AG04450 (cell line): Measurements from ENCODE around the gene DMPK. TPM values are rescaled to one million over a fixed set of nuclear protein-coding genes. Genes with fewer than 3 reads are reported as not detected.

Experiments
- CTCF ChIA-PET: fragments of 300-600, 350-600 bp; formaldehyde crosslinking; extraction: SDS; loops from one replicate; lab custom pipeline; 2022; ENCODE audit warnings: antibody characterized with exemption, inconsistent platforms; lab: Charles Lee
- POLR2A ChIA-PET: fragments of 350-600 bp; formaldehyde crosslinking; extraction: SDS; loops from one replicate; lab custom pipeline; 2021; ENCODE audit warnings: antibody characterized with exemption, inconsistent platforms; lab: Yijun Ruan, JAX
- DNase-seq: peaks from one replicate; pipeline ENCODE4 v3.0.0-alpha.2; 2011; ENCODE audit warnings: low read depth, low spot score
- H3K27ac ChIP-seq: one replicate; pipeline ENCODE4 v1.5.1; 2012; ENCODE audit warnings: low read depth, low read length, control low read depth
- H3K27me3 ChIP-seq: one replicate; pipeline ENCODE4 v1.6.0; 2012; ENCODE audit warnings: low read length; ENCODE audit not compliant: control insufficient read depth, insufficient read depth
- H3K4me3 ChIP-seq: 2 replicates; pipeline ENCODE4 v1.5.1; 2011; ENCODE audit warnings: mild to moderate bottlenecking, low read depth, low read length, control low read depth
- H3K9me3 ChIP-seq: 2 replicates; pipeline ENCODE4 v1.5.1; 2012; ENCODE audit warnings: low read length; ENCODE audit not compliant: control insufficient read depth, insufficient read depth
- polyA plus RNA-seq: library from polyadenylated mRNA; depleted of rRNA; stranded (reverse); fragments of >200 nt; gene quantifications from 2 replicates; pipeline ENCODE4 v1.2.3, GENCODE V29; 2011
- TF ChIP-seq, protein P1 (sequence below): IDR thresholded peaks from 2 replicates; pipeline ENCODE4 v1.5.1; 2011; ENCODE audit warnings: low read depth, low read length, control low read depth, inconsistent platforms

DMPK gene
- polyA plus RNA-seq, 1 experiment: 24.5 TPM

DNA sequence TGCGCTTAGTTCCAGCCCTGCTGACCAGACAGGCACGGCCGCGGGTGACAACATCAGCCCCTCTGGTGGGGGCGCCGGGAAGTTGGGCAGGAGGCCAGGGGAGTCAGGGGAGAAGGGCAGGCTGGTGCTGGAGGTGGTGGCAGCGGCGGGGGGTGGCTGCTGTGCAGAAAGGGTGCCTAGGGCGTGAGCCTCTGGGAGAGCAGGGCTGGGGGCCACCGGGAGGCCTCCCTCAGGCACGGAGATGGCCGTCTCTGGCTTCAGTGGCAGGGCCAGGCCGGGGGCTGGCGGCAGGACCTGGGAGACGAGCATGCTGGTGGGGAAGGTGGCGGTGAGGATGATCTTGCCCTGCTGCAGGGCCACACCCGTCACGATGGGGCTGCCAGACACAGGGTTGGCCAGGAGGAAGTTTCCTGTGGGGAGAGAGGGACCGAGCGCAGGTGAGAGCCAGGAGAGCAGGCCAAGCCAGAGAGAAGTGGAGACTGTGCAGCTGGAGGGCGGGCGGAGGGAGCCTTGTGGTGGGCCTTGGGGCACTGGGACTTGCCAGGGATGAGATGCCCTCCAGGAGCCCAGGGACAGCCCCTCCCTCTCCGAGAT, 16.5 kb downstream of the DMPK start:
- Histone ChIP-seq H3K27ac (no peak overlapping the region), H3K9me3 (no peaks in the 10 kb centered on the region; the same call in 1 of the 2 replicates), H3K27me3 (no peaks in the 10 kb centered on the region), H3K4me3 (no peak overlapping the region; the same call in 1 of the 2 replicates)
- TF ChIP-seq, protein P1, sequence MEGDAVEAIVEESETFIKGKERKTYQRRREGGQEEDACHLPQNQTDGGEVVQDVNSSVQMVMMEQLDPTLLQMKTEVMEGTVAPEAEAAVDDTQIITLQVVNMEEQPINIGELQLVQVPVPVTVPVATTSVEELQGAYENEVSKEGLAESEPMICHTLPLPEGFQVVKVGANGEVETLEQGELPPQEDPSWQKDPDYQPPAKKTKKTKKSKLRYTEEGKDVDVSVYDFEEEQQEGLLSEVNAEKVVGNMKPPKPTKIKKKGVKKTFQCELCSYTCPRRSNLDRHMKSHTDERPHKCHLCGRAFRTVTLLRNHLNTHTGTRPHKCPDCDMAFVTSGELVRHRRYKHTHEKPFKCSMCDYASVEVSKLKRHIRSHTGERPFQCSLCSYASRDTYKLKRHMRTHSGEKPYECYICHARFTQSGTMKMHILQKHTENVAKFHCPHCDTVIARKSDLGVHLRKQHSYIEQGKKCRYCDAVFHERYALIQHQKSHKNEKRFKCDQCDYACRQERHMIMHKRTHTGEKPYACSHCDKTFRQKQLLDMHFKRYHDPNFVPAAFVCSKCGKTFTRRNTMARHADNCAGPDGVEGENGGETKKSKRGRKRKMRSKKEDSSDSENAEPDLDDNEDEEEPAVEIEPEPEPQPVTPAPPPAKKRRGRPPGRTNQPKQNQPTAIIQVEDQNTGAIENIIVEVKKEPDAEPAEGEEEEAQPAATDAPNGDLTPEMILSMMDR: no peak
- CTCF ChIA-PET: no interaction called here
- POLR2A ChIA-PET: no interaction called here
- no peak for DNase-seq

DNA sequence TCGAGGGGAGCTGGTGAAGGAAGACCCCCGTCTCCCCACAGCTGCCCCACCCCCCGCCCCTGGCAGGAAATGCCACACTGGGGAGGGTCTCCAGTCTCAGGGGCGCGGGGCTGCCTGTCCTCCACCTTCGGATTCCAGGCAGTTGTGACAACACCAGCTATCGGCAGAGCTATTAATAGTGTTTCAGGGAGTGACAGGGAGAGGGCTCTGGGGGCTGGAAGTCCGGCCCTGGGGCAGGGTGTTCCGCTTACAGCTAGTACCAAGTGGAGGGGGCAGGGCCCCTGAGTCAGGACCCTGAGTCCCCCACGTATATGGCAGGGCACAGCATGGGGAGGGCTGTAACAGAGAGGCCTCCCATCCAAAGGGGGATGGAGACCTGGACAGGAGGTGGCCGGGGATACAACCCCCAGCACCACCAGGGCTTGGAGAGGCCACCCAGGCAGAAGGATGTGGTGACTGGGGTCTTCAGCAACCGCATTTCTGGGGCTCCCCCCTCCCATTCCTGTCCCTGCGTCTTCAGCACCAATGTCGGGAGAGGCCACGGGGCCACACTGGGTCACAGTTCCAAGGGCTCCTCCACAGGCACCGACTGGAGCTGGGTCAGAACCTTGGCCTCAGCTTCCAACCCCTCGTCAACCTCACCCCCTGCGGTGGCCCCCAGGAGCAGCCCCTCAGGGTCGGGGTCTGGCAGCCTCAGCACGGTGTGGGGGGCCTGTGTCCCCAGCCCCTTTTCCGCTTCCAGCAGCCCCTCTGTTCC, 17.2 kb downstream of the DMPK start:
- TF ChIP-seq, protein P1: no peak
- POLR2A ChIA-PET: interaction anchor here (0.6 kb wide), 1 partner anchor 48 kb away, joined by 13 read pairs; no protein-coding TSS in a partner anchor
- H3K27ac ChIP-seq: no peak overlapping the region
- no peaks in the 10 kb centered on the region for H3K27me3 ChIP-seq
- DNase-seq: no peak
- CTCF ChIA-PET: interaction anchor here (0.7 to 1.1 kb wide), 3 partner anchors 34 to 72 kb away, joined by 4 to 9 read pairs (median 5); no protein-coding TSS in a partner anchor
- no peak overlapping the region for H3K4me3 ChIP-seq
- no peaks in the 10 kb centered on the region; the same call in 1 of the 2 replicates for H3K9me3 ChIP-seq

DNA sequence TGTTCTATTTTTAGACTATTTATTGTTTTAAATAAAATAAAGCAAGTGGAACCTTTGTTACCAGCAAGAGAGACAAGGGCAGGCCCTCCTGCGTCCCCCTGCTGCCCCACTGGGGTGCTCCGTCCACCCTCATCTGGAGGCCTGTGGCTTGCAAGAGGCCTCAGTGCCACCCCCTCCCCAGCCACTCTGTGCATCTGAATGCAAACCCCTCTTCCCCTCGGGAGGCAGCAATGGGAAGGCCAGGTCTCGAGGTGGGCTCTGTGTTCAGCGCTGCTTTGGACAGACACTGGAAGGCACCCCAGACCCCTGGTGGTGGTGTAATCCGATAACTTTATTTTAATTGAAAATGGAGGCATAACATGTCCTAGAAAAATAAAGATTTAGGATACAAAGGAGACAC, 17.8 kb downstream of the DMPK start:
- no peak for DNase-seq
- no peak overlapping the region for H3K4me3 ChIP-seq
- no peak overlapping the region for H3K27ac ChIP-seq
- CTCF ChIA-PET: interaction anchor here (1.0 to 1.1 kb wide), 2 partner anchors 35 to 71 kb away, joined by 4 to 5 read pairs; no protein-coding TSS in a partner anchor
- TF ChIP-seq, protein P1: no peak
- H3K27me3 ChIP-seq: no peaks in the 10 kb centered on the region
- H3K9me3 ChIP-seq: no peaks in the 10 kb centered on the region; the same call in 1 of the 2 replicates
- POLR2A ChIA-PET: no interaction called here

DNA sequence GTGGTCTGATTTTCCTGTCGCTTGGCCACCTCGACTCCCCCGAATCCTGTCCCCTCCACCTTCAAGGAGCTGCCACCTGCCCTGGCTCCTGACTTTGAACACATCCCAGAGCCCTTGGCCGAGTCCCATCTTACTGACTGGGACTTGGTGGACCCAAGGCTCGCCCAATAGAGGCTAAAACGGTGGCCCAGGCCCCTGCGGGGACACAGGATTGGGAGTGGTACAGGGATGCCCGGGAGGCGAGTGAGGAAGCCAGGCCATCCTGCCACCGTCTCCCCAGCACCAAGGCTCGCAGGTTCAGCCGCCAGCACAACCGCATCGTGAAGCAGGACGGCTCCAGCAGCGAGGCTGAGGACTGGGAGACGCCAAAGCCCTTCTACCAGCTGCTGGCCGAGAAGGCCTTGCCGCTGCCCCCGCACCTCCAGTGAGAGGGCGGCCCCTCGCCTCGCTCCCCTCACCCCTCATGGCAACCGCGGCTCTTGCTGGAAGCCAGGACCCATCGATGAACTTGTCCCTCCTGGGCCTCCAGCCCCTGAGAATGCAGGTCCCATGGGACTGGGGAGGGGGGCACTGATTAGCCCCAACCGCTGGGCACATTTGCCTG, 18.5 kb downstream of the DMPK start:
- Histone ChIP-seq H3K9me3 (no peaks in the 10 kb centered on the region; the same call in 1 of the 2 replicates), H3K4me3 (no peak overlapping the region), H3K27me3 (no peaks in the 10 kb centered on the region), H3K27ac (no peak overlapping the region)
- DNase-seq: no peak
- TF ChIP-seq, protein P1: no peak
- POLR2A ChIA-PET: interaction anchor here (1.8 kb wide), 1 partner anchor 29 kb away, joined by 6 read pairs; the partner anchor contains the start of gene DMWD
- CTCF ChIA-PET: interaction anchor here (1.3 kb wide), 1 partner anchor 53 kb away, joined by 6 read pairs; no protein-coding TSS in a partner anchor
